NCI-H2196 treated with DMSO at 0.1 percent for 48 hours (cell line): ENCODE data around the gene AMHR2.

Source experiments
- DNase-seq: peaks from one replicate; lab custom pipeline; 2025; ENCODE audit not compliant: unreplicated experiment; lab: John Stamatoyannopoulos, UW

The AMHR2 gene

GRCh38 chr12:53452159-53453077, 28.8 kb downstream of the AMHR2 start:
- peak; percentile 67 for DNase-seq

- DNase-seq, result no peak
These were observed 30.4 kb downstream of the AMHR2 start for GRCh38 chr12:53453953-53454640.

GRCh38 chr12:53454707-53455106, 31.1 kb downstream of the AMHR2 start:
- DNase-seq, result no peak

- no peak for DNase-seq
These were observed 33.2 kb downstream of the AMHR2 start for GRCh38 chr12:53456654-53457366.

- no peak for DNase-seq
These were observed 35.4 kb downstream of the AMHR2 start for GRCh38 chr12:53459097-53459496.

- DNase-seq, result no peak
These were observed 37.4 kb downstream of the AMHR2 start for GRCh38 chr12:53461059-53461458.

- DNase-seq, result no peak
These were observed 37.9 kb downstream of the AMHR2 start for GRCh38 chr12:53461591-53461990.

- DNase-seq, result no peak
These were observed 39.3 kb downstream of the AMHR2 start for GRCh38 chr12:53462935-53463334.

GRCh38 chr12:53463802-53464560, 40.3 kb downstream of the AMHR2 start:
- DNase-seq, result no peak

GRCh38 chr12:53464685-53465418, 41.2 kb downstream of the AMHR2 start:
- DNase-seq, result no peak

GRCh38 chr12:53465679-53466078, 42.0 kb downstream of the AMHR2 start:
- no peak for DNase-seq

GRCh38 chr12:53466640-53467039, 43.0 kb downstream of the AMHR2 start:
- DNase-seq, result no peak

- no peak for DNase-seq
These were observed 43.4 kb downstream of the AMHR2 start for GRCh38 chr12:53467082-53467481.

- no peak for DNase-seq
These were observed 44.2 kb downstream of the AMHR2 start for GRCh38 chr12:53467880-53468279.

- no peak for DNase-seq
These were observed 44.6 kb downstream of the AMHR2 start for GRCh38 chr12:53468282-53468681.

- no peak for DNase-seq
These were observed 48.5 kb downstream of the AMHR2 start for GRCh38 chr12:53472056-53472582.

GRCh38 chr12:53474077-53474476, 50.4 kb downstream of the AMHR2 start:
- DNase-seq, result no peak

- no peak for DNase-seq
These were observed 51.2 kb downstream of the AMHR2 start for GRCh38 chr12:53474819-53475218.

GRCh38 chr12:53476769-53477209, 53.1 kb downstream of the AMHR2 start:
- DNase-seq, result no peak

GRCh38 chr12:53478865-53479264, 55.2 kb downstream of the AMHR2 start:
- DNase-seq, result no peak
